ENCODE measurements around the gene MACF1. TPM values are rescaled to one million over a fixed set of nuclear protein-coding genes. Genes with fewer than 3 reads are reported as not detected.

MACF1 gene
- polyA plus RNA-seq, 1 of the 3 experiments (the other 2 are of a cell fraction): 37.6 TPM

- no peak for TF ChIP-seq RCOR1 (IDR thresholded peaks at IDR 0.05; ENCODE audit: low read length)
- peak; percentile 62; the same call in 1 of the 2 replicates for TF ChIP-seq TEAD4 (IDR thresholded peaks at IDR 0.05; ENCODE audit: borderline replicate concordance, insufficient read depth)
- TF ChIP-seq JUND (IDR thresholded peaks at IDR 0.05): peak; percentile 68
- peak; percentile 75; the same call in 1 of the 2 replicates for TF ChIP-seq MEF2A (IDR thresholded peaks at IDR 0.05; ENCODE audit: borderline replicate concordance, low read depth)
- no peak for TF ChIP-seq TAF1 (IDR thresholded peaks at IDR 0.05; ENCODE audit: borderline replicate concordance, low read depth, low read length)
- no peak for TF ChIP-seq IRF3 (IDR thresholded peaks at IDR 0.05; ENCODE audit: low read depth, low read length)
- no peak for TF ChIP-seq CHD2 (IDR thresholded peaks at IDR 0.05; ENCODE audit: low read length, partially characterized antibody)
- TF ChIP-seq NFIC (IDR thresholded peaks at IDR 0.05; ENCODE audit: borderline replicate concordance): peak; percentile 62; the same call in 1 of the 2 replicates
- TF ChIP-seq SMC3 (IDR thresholded peaks at IDR 0.05; ENCODE audit: low read depth, low read length): no peak
- no peak for TF ChIP-seq YY1 (IDR thresholded peaks at IDR 0.05; ENCODE audit: low read depth)
Measured at GRCh38 chr1:39395357-39395831, 190.9 kb downstream of the MACF1 start (continued).

GRCh38 chr1:39396671-39397070 lies 192.2 kb downstream of the MACF1 start:
- Histone ChIP-seq H3K4me2 (0 out of 2 replicates have a peak overlapping the region, but pooled peaks have one; percentile 59), H3K9ac (no peak overlapping the region), H3K79me2 (ENCODE audit: insufficient read depth) (peaks cover 84% of the 10 kb centered on the region), H3K9me2 (no peaks in the 10 kb centered on the region), H3F3A (replicated peaks; ENCODE audit: insufficient read depth) (peaks cover 58% of the 10 kb centered on the region), H3K27ac (ENCODE audit: low read depth in 2 of 2, low read length in 1 of 2) (peak overlapping the region in 1 of 2 experiments; percentile 97; a peak in 1 of 4 replicates), H3K27me3 (ENCODE audit: insufficient read depth) (no peaks in the 10 kb centered on the region), H4K20me1 (ENCODE audit: insufficient read depth) (no peaks in the 10 kb centered on the region), H3K4me1 (ENCODE audit: control insufficient read depth in 1 of 2, insufficient read depth in 2 of 2, low read depth in 1 of 2, low read length in 1 of 2) (peaks cover 14 to 85% of the 10 kb centered on the region in 2 experiments), H2AFZ (ENCODE audit: low read depth) (no peak overlapping the region), H3K9me3 (no peaks in the 10 kb centered on the region), H3K36me3 (replicated peaks in 1 of 2; ENCODE audit: control insufficient read depth in 1 of 2, insufficient read depth in 2 of 2, low read length in 1 of 2) (no peaks in the 10 kb centered on the region), H3K4me3 (ENCODE audit: low read depth in 2 of 2, low read length in 1 of 2) (no peak overlapping the region)
- TF ChIP-seq RCOR1 (IDR thresholded peaks at IDR 0.05; ENCODE audit: low read length) (no peak), RAD21 (IDR thresholded peaks at IDR 0.05; ENCODE audit: low read length) (no peak), NRF1 (IDR thresholded peaks at IDR 0.05; ENCODE audit: low read depth, low read length) (no peak)
- WGBS (ENCODE audit: low lambda C conversion rate): 91% methylated on average over 5 of the region's 5 CpGs
- CTCF ChIA-PET: interaction anchor here (1.8 kb wide), 1 partner anchor 143 kb away, joined by 4 read pairs; no protein-coding TSS in a partner anchor
- no peak for DNase-seq
- POLR2A ChIA-PET: no interaction called here

GRCh38 chr1:39397487-39397886 lies 193.0 kb downstream of the MACF1 start:
- DNase-seq: no peak
- H3K4me3 ChIP-seq (ENCODE audit: low read depth in 2 of 2, low read length in 1 of 2): no peak overlapping the region
- no peaks in the 10 kb centered on the region for H3K36me3 ChIP-seq (replicated peaks in 1 of 2; ENCODE audit: control insufficient read depth in 1 of 2, insufficient read depth in 2 of 2, low read length in 1 of 2)
- H3K4me1 ChIP-seq (ENCODE audit: control insufficient read depth in 1 of 2, insufficient read depth in 2 of 2, low read depth in 1 of 2, low read length in 1 of 2): peaks cover 8 to 81% of the 10 kb centered on the region in 2 experiments
- no peaks in the 10 kb centered on the region for H3K9me3 ChIP-seq
- H3K79me2 ChIP-seq (ENCODE audit: insufficient read depth): peaks cover 90% of the 10 kb centered on the region
- H4K20me1 ChIP-seq (ENCODE audit: insufficient read depth): no peaks in the 10 kb centered on the region
- TF ChIP-seq EP300 (IDR thresholded peaks at IDR 0.05; ENCODE audit: borderline replicate concordance in 1 of 2, low read depth in 1 of 2, low read length in 1 of 2) (no peak), SMC3 (IDR thresholded peaks at IDR 0.05; ENCODE audit: low read depth, low read length) (no peak), USF1 (IDR thresholded peaks at IDR 0.05; ENCODE audit: borderline replicate concordance, low read depth) (no peak), YY1 (IDR thresholded peaks at IDR 0.05; ENCODE audit: low read depth) (no peak), ZBTB33 (IDR thresholded peaks at IDR 0.05; ENCODE audit: borderline replicate concordance, low read depth) (no peak), EZH2phosphoT487 (IDR thresholded peaks at IDR 0.05; ENCODE audit: borderline replicate concordance, low read depth) (no peak), ELF1 (IDR thresholded peaks at IDR 0.05) (no peak), MEF2A (IDR thresholded peaks at IDR 0.05; ENCODE audit: borderline replicate concordance, low read depth) (no peak), TEAD4 (IDR thresholded peaks at IDR 0.05; ENCODE audit: borderline replicate concordance, insufficient read depth) (no peak), TAF1 (IDR thresholded peaks at IDR 0.05; ENCODE audit: borderline replicate concordance, low read depth, low read length) (no peak)
- no peak overlapping the region for H2AFZ ChIP-seq (ENCODE audit: low read depth)
- peak overlapping the region; percentile 34 to 97; a peak in 3 of 4 replicates for H3K27ac ChIP-seq (ENCODE audit: low read depth in 2 of 2, low read length in 1 of 2)
- peaks cover 51% of the 10 kb centered on the region for H3F3A ChIP-seq (replicated peaks; ENCODE audit: insufficient read depth)
- H3K4me2 ChIP-seq: 0 out of 2 replicates have a peak overlapping the region, but pooled peaks have one; percentile 59
- 82% methylated on average over 5 of the region's 5 CpGs for WGBS (ENCODE audit: low lambda C conversion rate)
- H3K9ac ChIP-seq: peak overlapping the region; percentile 20; the same call in 1 of the 2 replicates
- POLR2A ChIA-PET: no interaction called here
- no peaks in the 10 kb centered on the region for H3K9me2 ChIP-seq
- H3K27me3 ChIP-seq (ENCODE audit: insufficient read depth): no peaks in the 10 kb centered on the region
- CTCF ChIA-PET: no interaction called here

Data from SK-N-SH (cell line).